ENCODE data around the gene CYREN.

The CYREN gene

GRCh38 chr7:135160098-135160857 is 10.2 kb downstream of the CYREN start:
- Histone ChIP-seq H3K79me2 (ENCODE audit: control insufficient read depth, low read length) (no peaks in the 10 kb centered on the region), H3K4me2 (ENCODE audit: low read length) (peak overlapping the region; percentile 73), H3K9me3 (ENCODE audit: control insufficient read depth, insufficient read depth, low read length) (peaks cover 43% of the 10 kb centered on the region), H4K20me1 (ENCODE audit: control insufficient read depth, insufficient read depth, low read depth, low read length) (no peaks in the 10 kb centered on the region), H3K27me3 (ENCODE audit: control insufficient read depth, low read length) (no peaks in the 10 kb centered on the region), H3K4me1 (ENCODE audit: control insufficient read depth, low read length) (peaks cover 27% of the 10 kb centered on the region), H3K27ac (ENCODE audit: low read depth, low read length) (peak overlapping the region; percentile 62), H3F3A (ENCODE audit: control insufficient read depth, insufficient read depth) (peaks cover 6% of the 10 kb centered on the region), H3K36me3 (ENCODE audit: control insufficient read depth, low read length) (peaks cover 42% of the 10 kb centered on the region), H3K4me3 (ENCODE audit: low read length) (peak overlapping the region; percentile 56), H3K9me2 (replicated peaks; ENCODE audit: control insufficient read depth, low read length) (no peaks in the 10 kb centered on the region)
- TF ChIP-seq EZH2phosphoT487 (IDR thresholded peaks at IDR 0.05; ENCODE audit: borderline replicate concordance, low read length), result no peak
- TF ChIP-seq CTCF (IDR thresholded peaks at IDR 0.05; ENCODE audit: low read depth, low read length, poor library complexity, severe bottlenecking), result no peak

- Histone ChIP-seq H4K20me1 (ENCODE audit: control insufficient read depth, insufficient read depth, low read depth, low read length) (no peaks in the 10 kb centered on the region), H3K4me2 (ENCODE audit: low read length) (peak overlapping the region; percentile 73)
Measured at GRCh38 chr7:135159359-135160085, 11.0 kb downstream of the CYREN start.

GRCh38 chr7:135158874-135159273 is 11.6 kb downstream of the CYREN start:
- H3F3A ChIP-seq (ENCODE audit: control insufficient read depth, insufficient read depth), result peaks cover 6% of the 10 kb centered on the region
- no peak overlapping the region for H3K4me3 ChIP-seq (ENCODE audit: low read length)
- H3K27me3 ChIP-seq (ENCODE audit: control insufficient read depth, low read length), result no peaks in the 10 kb centered on the region
- TF ChIP-seq CTCF (IDR thresholded peaks at IDR 0.05; ENCODE audit: low read depth, low read length, poor library complexity, severe bottlenecking) (no peak), EZH2phosphoT487 (IDR thresholded peaks at IDR 0.05; ENCODE audit: borderline replicate concordance, low read length) (no peak)
- H4K20me1 ChIP-seq (ENCODE audit: control insufficient read depth, insufficient read depth, low read depth, low read length), result no peaks in the 10 kb centered on the region
- H3K4me2 ChIP-seq (ENCODE audit: low read length), result no peak overlapping the region
- H3K9me2 ChIP-seq (replicated peaks; ENCODE audit: control insufficient read depth, low read length), result no peaks in the 10 kb centered on the region
- peaks cover 28% of the 10 kb centered on the region for H3K36me3 ChIP-seq (ENCODE audit: control insufficient read depth, low read length)
- H3K27ac ChIP-seq (ENCODE audit: low read depth, low read length), result no peak overlapping the region
- no peaks in the 10 kb centered on the region for H3K79me2 ChIP-seq (ENCODE audit: control insufficient read depth, low read length)
- H3K9me3 ChIP-seq (ENCODE audit: control insufficient read depth, insufficient read depth, low read length), result peaks cover 43% of the 10 kb centered on the region
- H3K4me1 ChIP-seq (ENCODE audit: control insufficient read depth, low read length), result peaks cover 27% of the 10 kb centered on the region

More at GRCh38 chr7:135159359-135160085, 11.0 kb downstream of the CYREN start:
- Histone ChIP-seq H3K4me3 (ENCODE audit: low read length) (peak overlapping the region; percentile 56), H3F3A (ENCODE audit: control insufficient read depth, insufficient read depth) (peaks cover 6% of the 10 kb centered on the region), H3K9me2 (replicated peaks; ENCODE audit: control insufficient read depth, low read length) (no peaks in the 10 kb centered on the region), H3K79me2 (ENCODE audit: control insufficient read depth, low read length) (no peaks in the 10 kb centered on the region), H3K36me3 (ENCODE audit: control insufficient read depth, low read length) (peaks cover 34% of the 10 kb centered on the region), H3K27me3 (ENCODE audit: control insufficient read depth, low read length) (no peaks in the 10 kb centered on the region), H3K9me3 (ENCODE audit: control insufficient read depth, insufficient read depth, low read length) (peaks cover 43% of the 10 kb centered on the region), H3K27ac (ENCODE audit: low read depth, low read length) (peak overlapping the region; percentile 62), H3K4me1 (ENCODE audit: control insufficient read depth, low read length) (peaks cover 27% of the 10 kb centered on the region)
- TF ChIP-seq EZH2phosphoT487 (IDR thresholded peaks at IDR 0.05; ENCODE audit: borderline replicate concordance, low read length) (no peak), CTCF (IDR thresholded peaks at IDR 0.05; ENCODE audit: low read depth, low read length, poor library complexity, severe bottlenecking) (no peak)
